AG10803 (cell line): Measurements from ENCODE around the gene SLC25A21.

Experiments used
- DNase-seq: peaks from one replicate; pipeline ENCODE4 v3.0.0; 2010; ENCODE audit warnings: low read depth
- H3K4me3 ChIP-seq: 2 replicates; pipeline ENCODE4 v1.5.1; 2011; ENCODE audit warnings: mild to moderate bottlenecking, low read length, control low read depth
- TF ChIP-seq, protein P1 (sequence below): conservative IDR thresholded peaks from 2 replicates; pipeline ENCODE4 v1.5.1; 2011; ENCODE audit warnings: mild to moderate bottlenecking, low read length, control low read depth, inconsistent platforms

The SLC25A21 gene

GRCh38 chr14:36951380-36951911, 221.0 kb downstream of the SLC25A21 start:
- DNase-seq: no peak
- TF ChIP-seq, protein P1, sequence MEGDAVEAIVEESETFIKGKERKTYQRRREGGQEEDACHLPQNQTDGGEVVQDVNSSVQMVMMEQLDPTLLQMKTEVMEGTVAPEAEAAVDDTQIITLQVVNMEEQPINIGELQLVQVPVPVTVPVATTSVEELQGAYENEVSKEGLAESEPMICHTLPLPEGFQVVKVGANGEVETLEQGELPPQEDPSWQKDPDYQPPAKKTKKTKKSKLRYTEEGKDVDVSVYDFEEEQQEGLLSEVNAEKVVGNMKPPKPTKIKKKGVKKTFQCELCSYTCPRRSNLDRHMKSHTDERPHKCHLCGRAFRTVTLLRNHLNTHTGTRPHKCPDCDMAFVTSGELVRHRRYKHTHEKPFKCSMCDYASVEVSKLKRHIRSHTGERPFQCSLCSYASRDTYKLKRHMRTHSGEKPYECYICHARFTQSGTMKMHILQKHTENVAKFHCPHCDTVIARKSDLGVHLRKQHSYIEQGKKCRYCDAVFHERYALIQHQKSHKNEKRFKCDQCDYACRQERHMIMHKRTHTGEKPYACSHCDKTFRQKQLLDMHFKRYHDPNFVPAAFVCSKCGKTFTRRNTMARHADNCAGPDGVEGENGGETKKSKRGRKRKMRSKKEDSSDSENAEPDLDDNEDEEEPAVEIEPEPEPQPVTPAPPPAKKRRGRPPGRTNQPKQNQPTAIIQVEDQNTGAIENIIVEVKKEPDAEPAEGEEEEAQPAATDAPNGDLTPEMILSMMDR: no peak
- H3K4me3 ChIP-seq: no peak overlapping the region

DNA sequence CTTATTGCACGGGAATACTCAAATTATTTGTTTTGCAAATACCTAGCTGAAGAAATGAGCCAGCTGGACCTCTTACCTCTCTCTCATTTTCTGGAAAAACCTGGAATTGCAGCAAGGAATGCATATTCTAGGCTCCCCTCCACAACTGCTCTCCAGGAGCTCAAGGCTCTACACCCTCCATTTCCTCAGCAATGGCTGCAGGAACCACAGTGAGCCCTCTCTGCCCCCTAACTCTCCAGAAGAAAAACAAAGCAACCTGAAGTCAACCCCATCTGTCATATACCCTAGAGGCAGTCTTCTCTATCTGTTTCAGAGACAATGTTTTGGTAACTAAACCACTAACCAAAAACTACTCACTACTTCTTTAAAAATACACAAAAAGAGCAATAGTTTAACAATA, 221.6 kb downstream of the SLC25A21 start:
- H3K4me3 ChIP-seq: no peak overlapping the region
- no peak for DNase-seq
- TF ChIP-seq, protein P1: no peak

DNA sequence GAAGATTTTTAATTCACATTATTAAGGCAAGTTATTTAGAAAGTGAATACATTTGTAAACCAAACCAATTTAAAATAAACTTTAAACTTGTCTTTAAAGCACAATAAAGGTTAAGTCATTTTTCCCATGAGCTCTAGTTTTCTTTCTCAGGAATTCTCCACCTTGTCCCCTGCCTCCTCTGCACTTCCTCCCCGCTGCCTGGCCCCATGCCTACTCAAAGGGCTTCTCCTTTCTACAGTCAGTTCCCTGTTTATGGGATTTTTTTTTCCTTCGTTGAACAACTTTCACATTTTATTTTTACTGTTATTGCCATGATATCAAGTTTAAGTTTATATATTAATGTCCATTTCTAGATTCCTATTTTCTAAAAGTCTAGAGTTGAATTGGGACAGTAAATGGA, 223.0 kb downstream of the SLC25A21 start:
- TF ChIP-seq, protein P1: no peak
- DNase-seq: no peak
- H3K4me3 ChIP-seq: no peak overlapping the region

GRCh38 chr14:36948157-36948859, 224.1 kb downstream of the SLC25A21 start:
- no peak overlapping the region for H3K4me3 ChIP-seq
- DNase-seq: no peak
- TF ChIP-seq, protein P1: no peak

- H3K4me3 ChIP-seq: no peak overlapping the region
- TF ChIP-seq, protein P1: no peak
- DNase-seq: no peak
These were observed 225.0 kb downstream of the SLC25A21 start for GRCh38 chr14:36947362-36947761.

DNA sequence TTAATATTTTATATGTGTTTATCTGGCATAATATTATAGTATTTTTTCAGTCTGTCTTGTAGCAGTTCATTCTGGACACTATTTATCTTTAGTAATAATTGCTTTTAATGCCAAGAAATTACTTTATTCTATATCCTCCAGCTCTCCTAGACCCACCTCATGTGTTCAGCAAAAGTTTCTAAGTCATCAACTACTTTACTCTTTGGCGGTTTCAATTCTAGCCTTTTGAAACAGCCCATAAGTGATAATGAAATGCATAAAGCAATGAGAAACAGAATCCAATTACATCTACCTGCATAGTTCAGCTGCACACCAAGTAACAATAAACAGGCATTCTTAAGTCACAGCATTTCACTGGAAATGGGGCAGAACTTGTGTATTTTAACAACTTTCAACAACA, 225.5 kb downstream of the SLC25A21 start:
- no peak for DNase-seq
- TF ChIP-seq, protein P1: no peak
- no peak overlapping the region for H3K4me3 ChIP-seq

- H3K4me3 ChIP-seq: no peak overlapping the region
- peak; percentile 51 for DNase-seq
- TF ChIP-seq, protein P1: no peak
These were observed 227.9 kb downstream of the SLC25A21 start for GRCh38 chr14:36944307-36945010.
